HG03571 (cell line): ENCODE data around the gene MPPED2.

Experiments
- ATAC-seq: cut with Tn5 transposase; IDR thresholded peaks from one replicate; pipeline ENCODE4 v1.9.1; 2021; ENCODE audit not compliant: unreplicated experiment

The MPPED2 gene

GRCh38 chr11:30423886-30424285 lies 162.3 kb downstream of the MPPED2 start:
- no peak for ATAC-seq

DNA sequence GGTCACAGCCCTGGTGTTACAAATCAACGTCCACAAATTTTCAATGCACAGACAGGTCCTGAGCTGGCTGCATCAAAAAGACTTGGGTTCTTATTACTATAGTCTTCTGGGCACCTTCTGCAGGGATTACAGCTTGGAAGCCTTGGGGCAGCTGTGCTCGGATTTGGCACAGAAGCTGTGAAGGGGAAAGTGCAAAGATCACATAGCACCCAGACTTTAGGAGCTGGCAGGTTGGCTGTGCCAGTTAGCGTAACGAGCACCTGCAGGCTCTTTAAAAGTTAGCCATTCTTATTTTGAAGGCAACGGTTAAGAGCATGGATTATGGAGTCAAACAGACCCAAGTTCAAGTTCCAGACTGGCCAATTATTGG lies 162.9 kb downstream of the MPPED2 start:
- no peak for ATAC-seq

GRCh38 chr11:30422447-30423278 lies 163.5 kb downstream of the MPPED2 start:
- ATAC-seq, result no peak

DNA sequence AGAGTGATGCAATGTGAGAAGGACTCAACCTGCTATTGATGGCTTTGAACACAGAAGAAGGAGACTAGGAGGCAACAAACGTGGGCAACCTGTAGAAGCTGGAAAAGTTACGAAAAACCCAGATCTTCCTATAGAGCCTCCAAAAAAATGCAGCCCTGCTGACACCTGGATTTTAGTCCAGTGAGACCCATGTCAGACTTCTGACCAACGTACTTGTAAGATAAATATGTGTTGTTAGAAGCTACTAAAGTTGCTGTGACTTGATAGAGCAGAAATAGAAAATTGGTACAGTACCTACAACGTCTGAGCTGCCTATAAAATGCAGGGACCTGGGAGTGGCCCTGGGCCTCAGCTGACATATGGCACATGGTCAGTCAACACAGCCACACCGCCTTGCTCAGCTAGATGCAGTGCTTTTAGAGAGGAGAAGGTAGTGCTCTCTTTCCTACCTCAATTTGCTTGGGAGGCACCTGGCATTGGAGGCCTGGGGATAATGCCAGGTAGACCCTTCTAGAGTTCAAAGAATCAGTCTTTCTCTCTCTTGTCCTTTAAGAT lies 165.8 kb downstream of the MPPED2 start:
- ATAC-seq, result no peak

GRCh38 chr11:30414806-30415205 lies 171.3 kb downstream of the MPPED2 start:
- no peak for ATAC-seq

- no peak for ATAC-seq
Measured at GRCh38 chr11:30414244-30414643, 171.9 kb downstream of the MPPED2 start.

DNA sequence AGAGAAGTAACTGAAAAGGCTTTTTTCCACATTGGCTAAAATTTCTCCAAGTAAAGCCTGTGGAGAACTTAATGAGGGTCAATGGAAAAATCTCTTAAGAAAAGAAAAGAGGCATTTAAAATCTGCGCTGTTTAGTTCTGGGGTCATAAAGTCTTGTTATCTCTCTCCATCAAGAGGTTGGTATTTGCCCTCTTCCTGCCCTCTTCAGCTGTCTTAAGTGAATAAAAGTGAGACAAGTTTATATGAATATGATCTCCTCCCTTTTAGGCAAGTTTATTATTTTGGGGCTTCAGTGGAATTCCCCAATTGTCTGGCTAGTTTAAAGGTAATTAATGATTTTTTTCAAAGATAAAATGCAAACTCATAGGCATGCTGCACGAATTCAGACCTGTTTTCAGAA lies 173.6 kb downstream of the MPPED2 start:
- no peak for ATAC-seq

DNA sequence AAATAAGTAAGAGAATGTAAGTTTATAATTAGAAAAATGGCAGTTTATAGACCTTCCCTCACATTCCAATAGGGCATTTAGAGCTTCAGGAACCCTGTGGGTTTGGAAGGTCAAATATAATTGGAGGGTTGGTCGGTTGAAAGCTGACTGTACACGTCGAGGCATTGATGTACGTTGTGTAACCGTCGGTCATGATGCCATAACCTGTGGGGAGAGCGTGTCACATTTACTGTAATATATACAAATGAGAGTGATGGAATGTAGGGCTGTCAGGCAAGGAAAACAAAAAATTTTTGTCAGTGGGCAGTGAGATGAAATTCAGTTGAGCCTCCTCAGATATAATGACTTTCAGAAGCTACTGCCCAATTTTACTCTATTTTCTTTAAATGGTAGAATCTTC lies 174.8 kb downstream of the MPPED2 start:
- no peak for ATAC-seq

DNA sequence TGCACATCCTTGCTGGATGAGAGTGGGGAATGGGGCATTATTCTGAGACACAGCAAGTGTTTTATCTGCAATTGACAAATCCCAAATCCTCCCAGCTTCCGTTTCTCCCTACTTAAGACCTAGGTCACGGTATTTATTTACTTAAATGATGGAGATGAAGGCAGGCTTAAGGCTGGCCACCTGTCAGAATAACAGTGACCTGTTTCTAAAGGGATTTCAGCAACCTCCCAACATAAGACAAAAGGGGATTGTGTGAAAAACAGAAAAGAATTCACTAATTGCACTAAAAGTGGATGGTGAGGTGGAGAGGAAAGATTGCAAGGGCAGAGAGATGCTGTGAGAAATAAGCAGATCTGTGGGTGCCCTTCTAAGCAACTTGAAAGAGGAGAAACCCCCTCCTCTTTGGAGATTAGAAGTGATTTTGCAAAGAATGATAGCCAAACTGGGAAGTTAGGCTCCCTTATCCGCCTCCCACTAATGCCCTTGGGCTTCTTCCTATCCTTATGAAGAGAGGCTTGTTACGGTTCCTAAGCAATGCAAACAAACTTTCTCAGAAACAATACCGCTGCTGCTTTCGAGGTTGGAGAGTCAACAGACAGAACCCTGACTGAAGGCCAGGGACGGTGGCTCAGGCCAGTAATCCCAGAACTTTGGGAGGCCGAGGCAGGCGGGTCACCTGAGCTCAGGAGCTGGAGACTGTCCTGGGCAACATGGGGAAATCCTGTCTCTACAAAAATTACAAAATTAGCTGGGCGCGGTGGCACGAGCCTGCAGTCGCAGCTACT lies 179.0 kb downstream of the MPPED2 start:
- ATAC-seq, result no peak

DNA sequence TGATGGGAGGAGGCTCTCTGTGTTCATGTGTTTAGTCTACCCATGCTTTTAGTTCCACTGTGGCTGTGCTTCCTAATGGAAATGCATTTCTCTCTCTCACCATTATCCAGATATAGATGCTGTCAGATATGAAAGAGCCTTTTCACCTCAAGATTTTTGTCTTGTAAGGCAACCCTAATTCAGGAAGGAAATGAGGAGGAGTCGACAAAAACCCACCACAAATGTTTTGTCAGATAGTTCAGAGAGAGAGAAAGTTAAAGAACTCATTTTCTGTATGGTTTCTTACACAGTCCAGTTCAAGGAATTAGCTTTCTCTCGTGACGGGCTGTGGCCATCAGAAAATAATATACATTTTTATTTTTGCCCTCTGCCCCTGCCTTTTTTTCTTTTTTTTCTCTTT lies 180.8 kb downstream of the MPPED2 start:
- no peak for ATAC-seq

- ATAC-seq, result no peak
Measured at GRCh38 chr11:30404136-30404535, 182.0 kb downstream of the MPPED2 start.

GRCh38 chr11:30395751-30396150 lies 190.4 kb downstream of the MPPED2 start:
- no peak for ATAC-seq

GRCh38 chr11:30393012-30393411 lies 193.1 kb downstream of the MPPED2 start:
- no peak for ATAC-seq

DNA sequence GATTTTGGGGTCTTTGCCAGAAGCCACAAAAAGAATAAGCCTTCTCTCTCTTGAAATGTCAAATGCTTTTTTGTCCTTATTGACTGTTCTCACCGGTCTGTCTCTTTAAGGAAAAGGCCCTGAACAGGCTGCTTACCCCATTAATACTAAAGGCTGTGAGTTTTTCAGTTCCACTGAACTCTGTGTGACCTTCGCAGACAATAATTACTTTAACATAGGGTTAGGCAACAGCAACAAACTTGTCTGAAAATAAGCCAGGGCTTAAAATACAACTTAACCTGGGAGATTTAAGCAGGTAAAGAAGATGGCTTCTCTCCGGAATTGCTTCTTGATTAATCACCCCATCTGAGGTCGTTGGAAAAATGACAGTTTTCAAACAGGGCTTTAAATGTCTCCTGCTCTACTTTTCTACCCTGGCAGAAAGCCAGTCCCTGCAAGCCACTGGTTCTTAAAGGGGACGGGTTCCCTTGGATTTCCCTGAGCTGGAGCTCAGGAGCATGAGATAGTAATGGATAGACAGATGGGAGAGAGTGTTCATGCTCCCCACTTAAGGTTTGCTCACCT lies 193.8 kb downstream of the MPPED2 start:
- no peak for ATAC-seq

GRCh38 chr11:30388957-30389356 lies 197.2 kb downstream of the MPPED2 start:
- no peak for ATAC-seq

DNA sequence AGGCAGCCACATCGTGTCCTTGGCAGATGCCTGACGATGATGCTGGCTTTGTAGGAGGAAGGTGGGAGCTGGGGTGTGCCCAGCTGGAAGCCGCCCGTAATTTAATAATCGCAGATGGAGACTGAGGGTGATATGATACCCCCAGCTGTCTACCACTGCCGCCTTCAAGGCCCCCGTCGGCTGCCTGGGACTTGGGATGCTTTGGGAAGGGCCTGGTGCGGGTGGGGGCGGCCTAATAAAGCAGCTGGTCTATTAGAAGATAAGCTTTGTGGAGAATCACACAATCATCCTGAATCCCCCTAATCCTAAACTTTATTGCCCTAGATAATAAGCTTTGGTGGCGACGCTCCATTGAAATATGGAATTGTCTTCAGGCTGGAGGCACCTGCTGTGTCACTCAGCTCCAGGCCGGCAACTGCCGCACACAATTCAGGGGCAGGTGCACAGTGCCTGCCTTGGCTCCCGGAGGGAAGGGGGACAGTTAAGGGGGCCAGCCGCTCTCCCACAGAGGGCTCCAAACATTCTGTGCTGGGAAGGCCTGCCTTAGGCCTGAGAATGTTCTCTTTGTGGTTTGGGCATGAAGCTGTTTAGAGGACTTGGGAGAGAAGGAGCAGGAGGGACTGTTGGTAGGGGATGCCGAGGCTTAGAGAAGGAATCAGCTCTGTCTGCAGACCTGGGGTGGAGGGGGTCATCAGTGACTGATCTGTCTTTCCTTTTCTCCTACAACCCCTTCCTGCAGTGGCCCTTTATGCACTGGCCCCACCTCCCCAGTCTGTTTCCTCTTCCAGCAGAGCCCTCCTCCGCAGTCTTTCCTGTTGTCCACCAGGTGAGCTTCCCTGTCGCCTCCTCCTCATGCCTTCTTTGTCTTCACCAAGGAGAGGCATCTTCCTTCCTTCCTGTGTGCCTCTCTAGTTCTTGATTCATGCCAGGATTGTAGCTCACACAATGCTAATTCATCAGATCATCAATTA lies 198.0 kb downstream of the MPPED2 start:
- ATAC-seq, result no peak

- ATAC-seq, result no peak
Measured at GRCh38 chr11:30381879-30382278, 204.3 kb downstream of the MPPED2 start.

DNA sequence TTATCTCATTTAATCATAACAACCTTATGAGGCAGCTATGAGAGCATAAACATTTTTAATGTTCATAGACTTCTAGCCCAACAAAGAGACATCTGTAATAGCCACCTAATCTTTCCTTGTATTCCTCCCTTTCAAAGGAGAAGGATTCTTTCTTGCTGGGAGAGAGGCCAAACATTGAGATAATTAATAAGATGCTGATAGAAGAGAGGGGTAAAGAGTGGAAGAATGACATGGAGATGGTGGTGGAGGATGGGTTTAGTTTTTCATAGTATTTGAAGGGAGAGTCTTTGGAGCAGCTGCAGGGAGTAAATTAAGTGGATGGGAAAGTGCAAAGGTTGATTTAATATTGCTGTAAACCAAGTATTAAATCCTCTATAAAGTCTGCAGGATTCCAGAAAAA lies 205.3 kb downstream of the MPPED2 start:
- ATAC-seq, result no peak

GRCh38 chr11:30377347-30377746 lies 208.8 kb downstream of the MPPED2 start:
- no peak for ATAC-seq

GRCh38 chr11:30370164-30370563 lies 216.0 kb downstream of the MPPED2 start:
- no peak for ATAC-seq

DNA sequence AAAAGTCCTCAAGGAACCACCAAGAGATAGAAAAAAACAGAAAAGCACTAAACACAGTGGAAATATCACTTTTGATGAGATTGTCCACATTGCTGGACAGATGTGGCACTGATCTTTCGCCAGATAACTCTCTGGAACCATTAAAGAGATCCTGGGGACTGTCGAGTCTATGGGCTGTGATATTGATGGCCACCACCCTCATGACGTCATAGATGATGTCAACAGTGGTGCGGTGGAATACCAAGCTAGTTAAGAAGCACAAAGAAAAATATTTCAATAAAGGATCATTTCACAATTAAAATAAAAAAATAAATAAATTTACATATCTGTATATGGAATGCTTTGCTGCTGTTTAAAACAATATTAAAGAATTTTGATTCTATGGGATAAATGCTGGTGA lies 217.8 kb downstream of the MPPED2 start:
- ATAC-seq, result no peak
